Large intestine (tissue), 3 donors: ENCODE measurements around the gene PROSER2. TPM values are rescaled to one million over a fixed set of nuclear protein-coding genes. Genes with fewer than 3 reads are reported as not detected.
A peak's percentile ranks its signal among the peaks of the same experiment; 100 is the strongest.

ENCODE experiments used
- DNase-seq, 2 donors: peaks; one replicate each; pipeline versions ENCODE4 v3.0.0 to v3.0.0-alpha.2; 2013
- H3K27ac ChIP-seq: one replicate; pipeline ENCODE4 v1.5.1; 2013; ENCODE audit warnings: low read length
- H3K27me3 ChIP-seq: 2 replicates; pipeline ENCODE4 v1.6.1; 2013; ENCODE audit warnings: low read length; ENCODE audit not compliant: control insufficient read depth, insufficient read depth
- H3K36me3 ChIP-seq: 2 replicates; pipeline ENCODE4 v1.6.1; 2013; ENCODE audit warnings: low read length; ENCODE audit not compliant: control insufficient read depth, insufficient read depth
- H3K4me1 ChIP-seq: one replicate; pipeline ENCODE4 v1.6.1; 2013; ENCODE audit warnings: low read length; ENCODE audit not compliant: control insufficient read depth, insufficient read depth
- H3K4me3 ChIP-seq: one replicate; pipeline ENCODE4 v1.5.1; 2013; ENCODE audit warnings: low read length
- H3K9me3 ChIP-seq: one replicate; pipeline ENCODE4 v1.6.1; 2013; ENCODE audit warnings: mild to moderate bottlenecking, low read depth, low read length, moderate library complexity; ENCODE audit not compliant: control insufficient read depth
- WGBS: methylation state at CpG from one replicate; pipeline ENCODE4 v1.1.5; 2013; ENCODE audit warnings: low lambda C conversion rate; ENCODE audit not compliant: insufficient coverage; 5-methylcytosine and 5-hydroxymethylcytosine counted together
- polyA plus RNA-seq: library from polyadenylated mRNA; unstranded; fragments of 120-200 nt; gene quantifications from one replicate; pipeline ENCODE4 v1.2.1, GENCODE V29; 2013

PROSER2 gene
- polyA plus RNA-seq, 1 donor, result 6.7 TPM

- Histone ChIP-seq H3K9me3 (no peaks in the 10 kb centered on the region), H3K4me3 (no peak overlapping the region), H3K27ac (no peak overlapping the region), H3K27me3 (no peaks in the 10 kb centered on the region), H3K4me1 (peaks cover 9% of the 10 kb centered on the region), H3K36me3 (no peaks in the 10 kb centered on the region)
- no CpG with 5 or more reads among the region's 4 CpGs for WGBS
- DNase-seq, result peak in 1 of 2 donors; percentile 27
These were observed 7.8 kb downstream of the PROSER2 start for GRCh38 chr10:11830836-11831519.

GRCh38 chr10:11831520-11831951 lies 8.4 kb downstream of the PROSER2 start:
- Histone ChIP-seq H3K36me3 (no peaks in the 10 kb centered on the region), H3K27me3 (no peaks in the 10 kb centered on the region), H3K27ac (no peak overlapping the region), H3K9me3 (no peaks in the 10 kb centered on the region), H3K4me1 (peaks cover 9% of the 10 kb centered on the region), H3K4me3 (no peak overlapping the region)
- DNase-seq, result peak in 1 of 2 donors; percentile 58
- WGBS, result 0% methylated on average over 2 of the region's 7 CpGs

- Histone ChIP-seq H3K27ac (peak overlapping the region; percentile 16), H3K27me3 (no peaks in the 10 kb centered on the region), H3K36me3 (no peaks in the 10 kb centered on the region), H3K4me1 (peaks cover 9% of the 10 kb centered on the region), H3K9me3 (no peaks in the 10 kb centered on the region), H3K4me3 (no peak overlapping the region)
- WGBS, result 87% methylated on average over 2 of the region's 5 CpGs
- DNase-seq, result no peak
These were observed 8.9 kb downstream of the PROSER2 start for GRCh38 chr10:11832042-11832441.

GRCh38 chr10:11835061-11835460 lies 11.9 kb downstream of the PROSER2 start:
- no peaks in the 10 kb centered on the region for H3K36me3 ChIP-seq
- 100% methylated on average over 1 of the region's 6 CpGs for WGBS
- H3K27ac ChIP-seq, result no peak overlapping the region
- H3K4me1 ChIP-seq, result peaks cover 9% of the 10 kb centered on the region
- DNase-seq, result no peak
- H3K9me3 ChIP-seq, result no peaks in the 10 kb centered on the region
- H3K4me3 ChIP-seq, result no peak overlapping the region
- H3K27me3 ChIP-seq, result no peaks in the 10 kb centered on the region

GRCh38 chr10:11835704-11836103 lies 12.5 kb downstream of the PROSER2 start:
- DNase-seq, result no peak
- Histone ChIP-seq H3K36me3 (no peaks in the 10 kb centered on the region), H3K27me3 (no peaks in the 10 kb centered on the region), H3K27ac (no peak overlapping the region), H3K4me3 (no peak overlapping the region), H3K4me1 (peaks cover 9% of the 10 kb centered on the region), H3K9me3 (no peaks in the 10 kb centered on the region)
- WGBS, result no CpG with 5 or more reads among the region's 8 CpGs

GRCh38 chr10:11837372-11838161 lies 14.4 kb downstream of the PROSER2 start:
- H3K4me1 ChIP-seq, result no peaks in the 10 kb centered on the region
- no peaks in the 10 kb centered on the region for H3K9me3 ChIP-seq
- H3K27ac ChIP-seq, result no peak overlapping the region
- no peaks in the 10 kb centered on the region for H3K27me3 ChIP-seq
- 93% methylated on average over 3 of the region's 17 CpGs for WGBS
- DNase-seq, result no peak
- no peak overlapping the region for H3K4me3 ChIP-seq
- H3K36me3 ChIP-seq, result no peaks in the 10 kb centered on the region

- no peaks in the 10 kb centered on the region for H3K36me3 ChIP-seq
- H3K27ac ChIP-seq, result no peak overlapping the region
These were observed 15.2 kb downstream of the PROSER2 start for GRCh38 chr10:11838298-11838852.

GRCh38 chr10:11841375-11841774 lies 18.2 kb downstream of the PROSER2 start:
- no peak for DNase-seq
- H3K9me3 ChIP-seq, result no peaks in the 10 kb centered on the region
- H3K4me3 ChIP-seq, result no peak overlapping the region
- H3K4me1 ChIP-seq, result no peaks in the 10 kb centered on the region
- no CpG with 5 or more reads among the region's 3 CpGs for WGBS
- no peaks in the 10 kb centered on the region for H3K27me3 ChIP-seq
- no peak overlapping the region for H3K27ac ChIP-seq
- no peaks in the 10 kb centered on the region for H3K36me3 ChIP-seq

More at GRCh38 chr10:11838298-11838852, 15.2 kb downstream of the PROSER2 start:
- no peaks in the 10 kb centered on the region for H3K4me1 ChIP-seq
- H3K9me3 ChIP-seq, result no peaks in the 10 kb centered on the region
- H3K4me3 ChIP-seq, result no peak overlapping the region
- DNase-seq, result no peak
- no peaks in the 10 kb centered on the region for H3K27me3 ChIP-seq
- WGBS, result 90% methylated on average over 1 of the region's 8 CpGs

- Histone ChIP-seq H3K9me3 (no peaks in the 10 kb centered on the region), H3K27me3 (no peaks in the 10 kb centered on the region), H3K36me3 (no peaks in the 10 kb centered on the region), H3K27ac (no peak overlapping the region), H3K4me1 (no peaks in the 10 kb centered on the region), H3K4me3 (no peak overlapping the region)
- no peak for DNase-seq
- 89% methylated on average over 3 of the region's 3 CpGs for WGBS
These were observed 19.3 kb downstream of the PROSER2 start for GRCh38 chr10:11842411-11842810.

GRCh38 chr10:11845113-11845512 lies 22.0 kb downstream of the PROSER2 start:
- Histone ChIP-seq H3K36me3 (peaks cover 7% of the 10 kb centered on the region), H3K27me3 (no peaks in the 10 kb centered on the region), H3K9me3 (no peaks in the 10 kb centered on the region), H3K27ac (no peak overlapping the region), H3K4me3 (no peak overlapping the region), H3K4me1 (no peaks in the 10 kb centered on the region)
- 100% methylated on average over 3 of the region's 7 CpGs for WGBS
- DNase-seq, result no peak
